Measurements from ENCODE around the gene BCAT1. TPM values are rescaled to one million over a fixed set of nuclear protein-coding genes. Genes with fewer than 3 reads are reported as not detected.

BCAT1 gene
- total RNA-seq, 1 experiment from 2014 or later, result 0.74 TPM

- RAD21 ChIA-PET (ENCODE audit: low non-redundant PET in 1 of 2, low total read pairs in 2 of 2, uncharacterized antibody in 2 of 2, unreplicated experiment in 2 of 2), result no interaction called here
- H3K27me3 ChIP-seq (ENCODE audit: insufficient read depth, low read length), result peaks cover 8% of the 10 kb centered on the region; the same call in 1 of the 2 replicates
- H3K9me3 ChIP-seq (ENCODE audit: control insufficient read depth in 1 of 2, insufficient read depth in 1 of 2, low read depth in 1 of 2, low read length in 2 of 2), result no peaks in the 10 kb centered on the region
- no peak overlapping the region for H3K9ac ChIP-seq (ENCODE audit: low read length)
- H4K20me1 ChIP-seq (ENCODE audit: insufficient read depth), result no peaks in the 10 kb centered on the region
- POLR2A ChIA-PET, result no interaction called here
- ATAC-seq (no peak), DNase-seq (ENCODE audit: low read depth, low spot score) (no peak)
- TF ChIP-seq, protein P1, sequence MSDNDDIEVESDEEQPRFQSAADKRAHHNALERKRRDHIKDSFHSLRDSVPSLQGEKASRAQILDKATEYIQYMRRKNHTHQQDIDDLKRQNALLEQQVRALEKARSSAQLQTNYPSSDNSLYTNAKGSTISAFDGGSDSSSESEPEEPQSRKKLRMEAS (IDR thresholded peaks at IDR 0.05), result no peak
- TF ChIP-seq CEBPB (IDR thresholded peaks at IDR 0.05; ENCODE audit: low read depth) (no peak), RAD21 (IDR thresholded peaks at IDR 0.05; ENCODE audit: low read depth) (no peak), SRF (IDR thresholded peaks at IDR 0.05; ENCODE audit: low read depth) (no peak), CTCF (IDR thresholded peaks at IDR 0.05 in 2 of 3, conservative IDR thresholded peaks at IDR 0.05 in 1 of 3; ENCODE audit: borderline replicate concordance in 1 of 3, insufficient read depth in 1 of 3, low read depth in 2 of 3, low read length in 2 of 3) (no peak), EZH2phosphoT487 (IDR thresholded peaks at IDR 0.05; ENCODE audit: borderline replicate concordance) (no peak), POLR2AphosphoS5 (IDR thresholded peaks at IDR 0.05; ENCODE audit: low read depth, low read length) (no peak), SP1 (IDR thresholded peaks at IDR 0.05; ENCODE audit: low read depth) (no peak)
- H3K36me3 ChIP-seq (ENCODE audit: control insufficient read depth in 1 of 2, insufficient read depth in 2 of 2, low read length in 2 of 2), result no peaks in the 10 kb centered on the region
- no peaks in the 10 kb centered on the region for H3K4me1 ChIP-seq (ENCODE audit: control insufficient read depth in 1 of 2, insufficient read depth in 2 of 2, low read length in 2 of 2)
- no peak overlapping the region for H3K4me2 ChIP-seq (ENCODE audit: low read length)
- no peaks in the 10 kb centered on the region for H3K79me2 ChIP-seq (ENCODE audit: insufficient read depth, low read length)
- H2AFZ ChIP-seq (ENCODE audit: low read depth, low read length, poor library complexity, severe bottlenecking), result no peak overlapping the region
- no peak overlapping the region for H3K4me3 ChIP-seq (replicated peaks in 1 of 2; ENCODE audit: low read depth in 1 of 2, low read length in 2 of 2)
- no peaks in the 10 kb centered on the region for H3K9me2 ChIP-seq (ENCODE audit: insufficient read depth)
- CTCF ChIA-PET, result no interaction called here
- no peak overlapping the region for H3K27ac ChIP-seq (ENCODE audit: low read depth, low read length)
- BruUV-seq (replicated peaks), result no TSS peak
- intact Hi-C loops (cut with micrococcal nuclease), result no loop called here
These were observed 98.4 kb downstream of the BCAT1 start for GRCh38 chr12:24850496-24850895.

GRCh38 chr12:24848941-24849477 lies 99.9 kb downstream of the BCAT1 start:
- BruUV-seq (replicated peaks), result no TSS peak
- Histone ChIP-seq H3K79me2 (ENCODE audit: insufficient read depth, low read length) (no peaks in the 10 kb centered on the region), H2AFZ (ENCODE audit: low read depth, low read length, poor library complexity, severe bottlenecking) (no peak overlapping the region), H3K9me3 (ENCODE audit: control insufficient read depth in 1 of 2, insufficient read depth in 1 of 2, low read depth in 1 of 2, low read length in 2 of 2) (no peaks in the 10 kb centered on the region), H3K4me3 (replicated peaks in 1 of 2; ENCODE audit: low read depth in 1 of 2, low read length in 2 of 2) (no peak overlapping the region), H3K4me2 (ENCODE audit: low read length) (no peak overlapping the region), H3K27me3 (ENCODE audit: insufficient read depth, low read length) (peaks cover 8% of the 10 kb centered on the region; the same call in 1 of the 2 replicates), H3K9me2 (ENCODE audit: insufficient read depth) (no peaks in the 10 kb centered on the region), H3K9ac (ENCODE audit: low read length) (no peak overlapping the region), H3K27ac (ENCODE audit: low read depth, low read length) (no peak overlapping the region), H3K4me1 (ENCODE audit: control insufficient read depth in 1 of 2, insufficient read depth in 2 of 2, low read length in 2 of 2) (no peaks in the 10 kb centered on the region), H3K36me3 (ENCODE audit: control insufficient read depth in 1 of 2, insufficient read depth in 2 of 2, low read length in 2 of 2) (no peaks in the 10 kb centered on the region), H4K20me1 (ENCODE audit: insufficient read depth) (no peaks in the 10 kb centered on the region)
- ATAC-seq, result no peak
- ChIA-PET RAD21 (ENCODE audit: low non-redundant PET in 1 of 2, low total read pairs in 2 of 2, uncharacterized antibody in 2 of 2, unreplicated experiment in 2 of 2) (no interaction called here), POLR2A (no interaction called here), CTCF (no interaction called here)
- DNase-seq (ENCODE audit: low read depth, low spot score), result no peak
- intact Hi-C loops (cut with micrococcal nuclease), result no loop called here
- TF ChIP-seq POLR2AphosphoS5 (IDR thresholded peaks at IDR 0.05; ENCODE audit: low read depth, low read length), result no peak
- TF ChIP-seq EZH2phosphoT487 (IDR thresholded peaks at IDR 0.05; ENCODE audit: borderline replicate concordance), result no peak
- TF ChIP-seq ZFX (IDR thresholded peaks at IDR 0.05), result no peak
- no peak for TF ChIP-seq YY1 (IDR thresholded peaks at IDR 0.05; ENCODE audit: extremely low read depth, insufficient replicate concordance, low read depth, low read length)
- TF ChIP-seq ELF1 (IDR thresholded peaks at IDR 0.05; ENCODE audit: borderline replicate concordance, low read depth), result no peak
- TF ChIP-seq EGR1 (IDR thresholded peaks at IDR 0.05; ENCODE audit: low read depth), result no peak
- no peak for TF ChIP-seq CTCF (IDR thresholded peaks at IDR 0.05 in 2 of 3, conservative IDR thresholded peaks at IDR 0.05 in 1 of 3; ENCODE audit: borderline replicate concordance in 1 of 3, insufficient read depth in 1 of 3, low read depth in 2 of 3, low read length in 2 of 3)
- no peak for TF ChIP-seq ZNF274 (IDR thresholded peaks at IDR 0.05; ENCODE audit: low read depth, low read length)
- TF ChIP-seq SIN3A (IDR thresholded peaks at IDR 0.05; ENCODE audit: low read depth), result no peak

Data from HCT116 (cell line).